Vagina (tissue), 2 donors: Measurements from ENCODE around the gene AGBL4.

Experiments used
- POLR2AphosphoS5 ChIP-seq, 2 donors: sonication (generic); formaldehyde crosslinking; IDR thresholded peaks; one replicate each; pipeline ENCODE4 v1.9.0; 2017; ENCODE audit warnings: antibody characterized with exemption in 2 of 2, mild to moderate bottlenecking in 2 of 2, low read depth in 1 of 2; ENCODE audit not compliant: insufficient read depth in 1 of 2
- TF ChIP-seq, protein P1 (sequence below), 3 experiments: fragments of 450-650 bp in 2 of 3; fragments of 200-600 bp in 1 of 3; sonication (generic) in 1 of 3; IDR thresholded peaks; one replicate each; pipeline ENCODE4 v1.5.1; 2017 to 2019; ENCODE audit warnings: antibody characterized with exemption in 3 of 3, mild to moderate bottlenecking in 2 of 3, moderate library complexity in 2 of 3

DNA sequence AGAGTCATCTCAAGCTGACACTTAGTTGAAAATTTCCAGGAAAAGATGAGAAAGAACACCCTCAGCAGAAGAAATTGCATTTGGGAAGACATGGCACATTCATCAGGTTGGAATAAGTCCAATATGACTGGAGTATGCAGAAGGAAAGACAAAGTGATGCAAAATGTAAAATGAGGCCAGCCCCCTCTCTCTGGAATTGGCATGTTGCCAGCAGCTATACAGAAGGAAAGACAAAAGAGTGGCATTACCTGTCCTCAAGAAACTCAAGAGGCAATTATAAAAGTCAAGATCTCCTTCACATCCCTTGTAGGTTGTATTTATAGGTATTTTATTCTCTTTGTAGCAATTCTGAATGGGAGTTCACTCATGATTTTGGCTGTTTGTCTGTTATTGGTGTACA lies 426.3 kb downstream of the AGBL4 start:
- TF ChIP-seq, protein P1, sequence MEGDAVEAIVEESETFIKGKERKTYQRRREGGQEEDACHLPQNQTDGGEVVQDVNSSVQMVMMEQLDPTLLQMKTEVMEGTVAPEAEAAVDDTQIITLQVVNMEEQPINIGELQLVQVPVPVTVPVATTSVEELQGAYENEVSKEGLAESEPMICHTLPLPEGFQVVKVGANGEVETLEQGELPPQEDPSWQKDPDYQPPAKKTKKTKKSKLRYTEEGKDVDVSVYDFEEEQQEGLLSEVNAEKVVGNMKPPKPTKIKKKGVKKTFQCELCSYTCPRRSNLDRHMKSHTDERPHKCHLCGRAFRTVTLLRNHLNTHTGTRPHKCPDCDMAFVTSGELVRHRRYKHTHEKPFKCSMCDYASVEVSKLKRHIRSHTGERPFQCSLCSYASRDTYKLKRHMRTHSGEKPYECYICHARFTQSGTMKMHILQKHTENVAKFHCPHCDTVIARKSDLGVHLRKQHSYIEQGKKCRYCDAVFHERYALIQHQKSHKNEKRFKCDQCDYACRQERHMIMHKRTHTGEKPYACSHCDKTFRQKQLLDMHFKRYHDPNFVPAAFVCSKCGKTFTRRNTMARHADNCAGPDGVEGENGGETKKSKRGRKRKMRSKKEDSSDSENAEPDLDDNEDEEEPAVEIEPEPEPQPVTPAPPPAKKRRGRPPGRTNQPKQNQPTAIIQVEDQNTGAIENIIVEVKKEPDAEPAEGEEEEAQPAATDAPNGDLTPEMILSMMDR (IDR thresholded peaks at IDR 0.05), result no peak
- TF ChIP-seq POLR2AphosphoS5 (IDR thresholded peaks at IDR 0.05; ENCODE audit: insufficient read depth in 1 of 2, low read depth in 1 of 2), result no peak
